Measurements from ENCODE around the gene MUC6.

DNA sequence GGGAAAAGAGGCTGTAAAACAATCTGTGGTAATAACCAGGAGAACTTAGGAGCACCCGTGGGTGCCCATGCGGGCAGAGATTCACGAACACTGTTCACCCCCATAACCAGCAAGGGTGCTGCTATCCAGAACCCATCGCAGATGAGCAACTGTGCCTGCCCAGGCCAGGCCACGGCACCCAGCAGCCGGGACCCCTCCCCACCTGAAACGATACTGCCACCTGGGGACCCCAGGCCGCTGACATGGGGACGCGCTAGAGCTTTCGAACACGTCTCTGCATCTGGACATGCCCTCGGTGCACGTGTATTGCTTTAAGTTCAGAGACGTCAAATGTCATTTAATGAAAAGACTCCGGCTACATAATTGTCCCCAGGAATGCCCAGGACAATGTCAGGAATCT is 23.9 kb upstream of the MUC6 start:
- TF ChIP-seq POLR2AphosphoS5 (IDR thresholded peaks at IDR 0.05) (no peak), POLR2A (IDR thresholded peaks at IDR 0.05) (no peak)
- TF ChIP-seq, protein P1, sequence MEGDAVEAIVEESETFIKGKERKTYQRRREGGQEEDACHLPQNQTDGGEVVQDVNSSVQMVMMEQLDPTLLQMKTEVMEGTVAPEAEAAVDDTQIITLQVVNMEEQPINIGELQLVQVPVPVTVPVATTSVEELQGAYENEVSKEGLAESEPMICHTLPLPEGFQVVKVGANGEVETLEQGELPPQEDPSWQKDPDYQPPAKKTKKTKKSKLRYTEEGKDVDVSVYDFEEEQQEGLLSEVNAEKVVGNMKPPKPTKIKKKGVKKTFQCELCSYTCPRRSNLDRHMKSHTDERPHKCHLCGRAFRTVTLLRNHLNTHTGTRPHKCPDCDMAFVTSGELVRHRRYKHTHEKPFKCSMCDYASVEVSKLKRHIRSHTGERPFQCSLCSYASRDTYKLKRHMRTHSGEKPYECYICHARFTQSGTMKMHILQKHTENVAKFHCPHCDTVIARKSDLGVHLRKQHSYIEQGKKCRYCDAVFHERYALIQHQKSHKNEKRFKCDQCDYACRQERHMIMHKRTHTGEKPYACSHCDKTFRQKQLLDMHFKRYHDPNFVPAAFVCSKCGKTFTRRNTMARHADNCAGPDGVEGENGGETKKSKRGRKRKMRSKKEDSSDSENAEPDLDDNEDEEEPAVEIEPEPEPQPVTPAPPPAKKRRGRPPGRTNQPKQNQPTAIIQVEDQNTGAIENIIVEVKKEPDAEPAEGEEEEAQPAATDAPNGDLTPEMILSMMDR (IDR thresholded peaks at IDR 0.05 in 8 of 11, conservative IDR thresholded peaks at IDR 0.05 in 3 of 11) = no peak
